ENCODE measurements around the gene MGAT4A. TPM values are rescaled to one million over a fixed set of nuclear protein-coding genes. Genes with fewer than 3 reads are reported as not detected.
"Not testable (repeated sequence)": the region's sequence is repeated elsewhere in the genome, so short reads cannot be mapped to it uniquely, and the experiment has no call there.

The MGAT4A gene
- total RNA-seq, 4 donors from 2014 or later = 4.1 to 11.6 (median 7.1) TPM

DNA sequence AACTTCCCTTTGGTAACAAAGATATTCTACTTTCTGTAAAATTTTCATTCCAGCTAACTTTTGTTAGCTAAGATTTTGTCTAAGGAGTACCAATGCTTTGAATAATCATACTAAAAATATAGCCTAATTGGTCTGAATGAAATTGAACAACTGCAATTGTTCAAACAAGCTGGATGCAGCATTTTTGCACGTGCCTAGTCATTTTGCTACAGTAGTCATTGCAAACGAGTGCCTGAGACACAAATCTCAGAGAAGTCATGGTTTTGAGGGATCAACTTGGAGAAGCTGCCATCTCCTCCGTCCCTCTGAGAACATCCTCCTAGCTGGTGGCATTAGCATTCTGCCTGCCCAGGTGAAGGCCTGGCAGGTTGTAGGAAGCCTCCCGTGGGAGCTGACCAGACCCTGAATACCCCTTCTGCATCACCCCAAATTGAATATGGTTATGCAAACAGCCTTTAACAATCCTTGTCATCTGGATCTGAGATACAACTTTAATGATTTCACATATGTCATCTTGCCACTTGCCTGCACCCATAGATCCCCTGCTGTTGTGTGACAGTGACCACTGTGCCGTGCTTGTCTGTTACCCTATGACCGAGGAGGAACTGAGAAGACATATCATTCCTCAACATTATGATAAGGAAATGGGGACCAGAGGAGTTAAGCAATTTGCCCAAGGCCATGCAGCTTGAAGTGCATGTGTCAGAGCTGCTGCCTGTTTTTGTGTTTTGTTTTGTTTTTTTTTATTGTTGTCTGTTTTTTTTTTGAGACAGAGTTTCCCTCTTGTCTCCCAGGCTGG lies 29.1 kb upstream of the MGAT4A start:
- 71 to 73% methylated on average over 6 of the region's 6 CpGs for WGBS, 2 donors
- H3K4me3 ChIP-seq = no peak overlapping the region
- no peaks in the 10 kb centered on the region for H3K9me3 ChIP-seq
- TF ChIP-seq, protein P1, sequence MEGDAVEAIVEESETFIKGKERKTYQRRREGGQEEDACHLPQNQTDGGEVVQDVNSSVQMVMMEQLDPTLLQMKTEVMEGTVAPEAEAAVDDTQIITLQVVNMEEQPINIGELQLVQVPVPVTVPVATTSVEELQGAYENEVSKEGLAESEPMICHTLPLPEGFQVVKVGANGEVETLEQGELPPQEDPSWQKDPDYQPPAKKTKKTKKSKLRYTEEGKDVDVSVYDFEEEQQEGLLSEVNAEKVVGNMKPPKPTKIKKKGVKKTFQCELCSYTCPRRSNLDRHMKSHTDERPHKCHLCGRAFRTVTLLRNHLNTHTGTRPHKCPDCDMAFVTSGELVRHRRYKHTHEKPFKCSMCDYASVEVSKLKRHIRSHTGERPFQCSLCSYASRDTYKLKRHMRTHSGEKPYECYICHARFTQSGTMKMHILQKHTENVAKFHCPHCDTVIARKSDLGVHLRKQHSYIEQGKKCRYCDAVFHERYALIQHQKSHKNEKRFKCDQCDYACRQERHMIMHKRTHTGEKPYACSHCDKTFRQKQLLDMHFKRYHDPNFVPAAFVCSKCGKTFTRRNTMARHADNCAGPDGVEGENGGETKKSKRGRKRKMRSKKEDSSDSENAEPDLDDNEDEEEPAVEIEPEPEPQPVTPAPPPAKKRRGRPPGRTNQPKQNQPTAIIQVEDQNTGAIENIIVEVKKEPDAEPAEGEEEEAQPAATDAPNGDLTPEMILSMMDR (IDR thresholded peaks at IDR 0.05) = no peak
- no peak for TF ChIP-seq POLR2A (IDR thresholded peaks at IDR 0.05)
- peaks cover 0 to 47% (median 6%) of the 10 kb centered on the region in 3 donors for H3K4me1 ChIP-seq
- peak overlapping the region in 2 of 4 donors; percentile 3 to 50 for H3K27ac ChIP-seq
- H3K27me3 ChIP-seq = peaks cover 0 to 16% (median 0%) of the 10 kb centered on the region in 4 donors
- no peaks in the 10 kb centered on the region for H3K36me3 ChIP-seq
- intact Hi-C loops (cut with DNase I) = no loop called here
- no peak for DNase-seq

- no peak for DNase-seq
- Histone ChIP-seq H3K9me3 (no peaks in the 10 kb centered on the region), H3K36me3 (no peaks in the 10 kb centered on the region), H3K27me3 (peaks cover 0 to 21% (median 0%) of the 10 kb centered on the region in 4 donors), H3K4me1 (peaks cover 0 to 47% (median 6%) of the 10 kb centered on the region in 3 donors), H3K4me3 (no peak overlapping the region), H3K27ac (peak overlapping the region in 2 of 4 donors; percentile 56 to 63)
- TF ChIP-seq, protein P1 (IDR thresholded peaks at IDR 0.05) = no peak
- no peak for TF ChIP-seq POLR2A (IDR thresholded peaks at IDR 0.05)
- intact Hi-C loops (cut with DNase I) = no loop called here
- WGBS, 2 donors = 55 to 57% methylated on average over 2 of the region's 2 CpGs
Measured at GRCh38 chr2:98759338-98759737, 28.4 kb upstream of the MGAT4A start.

DNA sequence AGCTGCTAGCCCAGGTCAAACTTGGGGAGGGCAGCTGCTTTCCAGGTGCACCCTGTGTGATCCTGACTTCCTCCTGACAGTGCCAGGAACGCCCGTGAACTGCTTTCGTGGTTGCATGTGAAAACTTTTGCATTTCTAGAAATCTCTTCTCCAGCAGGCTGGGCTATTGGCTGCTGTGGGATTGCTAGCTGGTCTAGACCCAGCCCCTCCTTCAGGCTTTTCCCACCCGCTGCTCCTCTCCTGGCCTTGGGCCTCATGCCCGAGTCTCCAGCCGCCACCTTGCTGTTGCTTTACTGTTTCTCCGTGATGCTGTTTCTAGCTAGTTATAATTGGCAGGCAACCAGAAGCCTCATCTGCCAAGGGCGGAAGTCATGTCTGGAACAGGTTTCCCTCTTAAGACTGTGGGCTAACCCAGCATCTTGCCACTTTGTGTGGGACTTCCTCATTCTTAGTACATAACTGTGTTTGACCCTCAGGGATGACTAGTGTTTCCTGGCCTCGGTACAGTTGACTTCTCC lies 27.0 kb upstream of the MGAT4A start:
- Histone ChIP-seq H3K9me3 (no peaks in the 10 kb centered on the region), H3K4me1 (peaks cover 0 to 47% (median 6%) of the 10 kb centered on the region in 3 donors), H3K27me3 (peaks cover 0 to 29% (median 0%) of the 10 kb centered on the region in 4 donors), H3K27ac (peak overlapping the region; percentile 42 to 72 (median 54)), H3K4me3 (peak overlapping the region in 2 of 4 donors; percentile 23 to 52), H3K36me3 (no peaks in the 10 kb centered on the region)
- peak; percentile 55 for DNase-seq
- no peak for TF ChIP-seq POLR2A (IDR thresholded peaks at IDR 0.05)
- TF ChIP-seq, protein P1 (IDR thresholded peaks at IDR 0.05) = no peak
- WGBS, 2 donors = 7 to 12% methylated on average over 6 to 9 of the region's 9 CpGs
- intact Hi-C loops (cut with DNase I) = no loop called here

- Histone ChIP-seq H3K4me1 (peaks cover 0 to 21% (median 6%) of the 10 kb centered on the region in 3 donors), H3K27me3 (peaks cover 0 to 33% (median 0%) of the 10 kb centered on the region in 4 donors), H3K36me3 (no peaks in the 10 kb centered on the region), H3K27ac (no peak overlapping the region), H3K4me3 (no peak overlapping the region), H3K9me3 (no peaks in the 10 kb centered on the region)
- no peak for DNase-seq
- intact Hi-C loops (cut with DNase I) = no loop called here
- no peak for TF ChIP-seq POLR2A (IDR thresholded peaks at IDR 0.05)
Measured at GRCh38 chr2:98753801-98754200, 22.9 kb upstream of the MGAT4A start.

DNA sequence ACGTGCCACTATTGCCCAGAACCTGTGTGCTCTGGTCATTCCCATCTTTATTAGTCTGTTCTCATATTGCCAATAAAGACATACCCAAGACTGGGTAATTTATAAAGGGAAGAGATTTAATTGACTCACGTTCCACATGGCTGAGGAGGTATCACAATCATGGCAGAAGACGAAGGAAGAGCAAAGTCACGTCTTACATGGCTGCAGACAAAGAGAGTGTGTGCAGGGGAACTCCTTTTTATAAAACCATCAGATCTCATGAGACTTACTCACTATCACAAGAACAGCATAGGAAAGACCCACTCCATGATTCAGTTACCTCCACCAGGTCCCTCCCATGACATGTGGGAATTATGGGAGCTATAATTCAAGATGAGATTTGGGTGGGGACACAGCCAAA lies 21.8 kb upstream of the MGAT4A start:
- H3K9me3 ChIP-seq; DNase-seq; intact Hi-C loops (cut with DNase I); H3K36me3 ChIP-seq; H3K27ac ChIP-seq; H3K4me3 ChIP-seq: not testable (repeated sequence)
- Histone ChIP-seq H3K27me3 (peaks cover 0 to 33% (median 0%) of the 10 kb centered on the region in 4 donors), H3K4me1 (peaks cover 0 to 17% (median 2%) of the 10 kb centered on the region in 3 donors)
- 79 to 83% methylated on average over 4 of the region's 4 CpGs for WGBS, 2 donors

GRCh38 chr2:98751748-98752147 lies 20.8 kb upstream of the MGAT4A start:
- no peaks in the 10 kb centered on the region for H3K36me3 ChIP-seq
- no peak for DNase-seq
- 75% methylated on average over 1 of the region's 1 CpG for WGBS, 2 donors
- no peak overlapping the region for H3K27ac ChIP-seq
- TF ChIP-seq, protein P1 (IDR thresholded peaks at IDR 0.05) = no peak
- peaks cover 0 to 10% (median 0%) of the 10 kb centered on the region in 3 donors for H3K4me1 ChIP-seq
- peaks cover 0 to 33% (median 0%) of the 10 kb centered on the region in 4 donors for H3K27me3 ChIP-seq
- no peak overlapping the region for H3K4me3 ChIP-seq
- H3K9me3 ChIP-seq = no peaks in the 10 kb centered on the region
- intact Hi-C loops (cut with DNase I) = no loop called here

All from esophagus squamous epithelium (tissue), 5 donors.